NOMO-1 (cell line): ENCODE data around the gene KCNG2.

Experiments
- DNase-seq, 2 experiments: peaks; one replicate each; lab custom pipeline; 2025; ENCODE audit not compliant: unreplicated experiment in 2 of 2; lab: John Stamatoyannopoulos, UW

Gene KCNG2

DNA sequence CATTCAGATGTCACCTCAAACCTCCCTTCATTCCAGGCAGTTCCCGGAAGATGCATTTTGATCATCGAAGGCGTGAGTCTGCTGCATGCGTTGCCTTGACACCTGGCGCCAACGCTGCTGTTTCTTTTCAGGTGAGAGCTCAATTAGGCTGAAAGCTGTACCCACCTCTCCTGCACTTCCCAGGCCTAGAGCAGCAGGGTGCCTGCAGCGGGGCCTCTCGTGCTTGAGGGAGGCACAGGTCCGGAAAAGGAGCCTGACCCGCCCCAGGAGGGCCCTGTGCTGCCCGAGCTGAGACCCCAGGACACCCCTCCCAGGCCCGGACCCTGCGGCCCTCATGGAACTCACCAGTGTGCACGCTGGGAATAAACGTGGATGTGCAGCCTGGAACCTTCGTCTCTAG is 31.4 kb upstream of the KCNG2 start:
- no peak for DNase-seq

DNA sequence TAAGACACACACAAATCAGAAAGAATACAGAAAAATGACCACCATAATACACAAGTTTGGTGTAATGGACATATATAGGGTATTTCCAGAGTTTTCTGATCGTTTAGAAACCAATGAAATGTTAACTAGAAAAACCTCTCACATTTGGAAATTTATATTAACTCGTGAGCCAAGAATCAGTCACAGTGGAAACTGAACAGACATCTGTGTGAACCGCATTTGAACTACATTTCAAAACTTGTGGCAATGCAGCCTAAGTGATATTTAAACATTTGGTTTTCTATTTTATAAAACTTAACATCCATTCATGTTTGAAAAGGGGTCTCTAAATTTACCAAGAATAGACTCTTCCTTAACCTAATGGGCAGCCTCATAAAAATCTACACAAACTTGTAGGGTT is 29.0 kb upstream of the KCNG2 start:
- no peak for DNase-seq

DNA sequence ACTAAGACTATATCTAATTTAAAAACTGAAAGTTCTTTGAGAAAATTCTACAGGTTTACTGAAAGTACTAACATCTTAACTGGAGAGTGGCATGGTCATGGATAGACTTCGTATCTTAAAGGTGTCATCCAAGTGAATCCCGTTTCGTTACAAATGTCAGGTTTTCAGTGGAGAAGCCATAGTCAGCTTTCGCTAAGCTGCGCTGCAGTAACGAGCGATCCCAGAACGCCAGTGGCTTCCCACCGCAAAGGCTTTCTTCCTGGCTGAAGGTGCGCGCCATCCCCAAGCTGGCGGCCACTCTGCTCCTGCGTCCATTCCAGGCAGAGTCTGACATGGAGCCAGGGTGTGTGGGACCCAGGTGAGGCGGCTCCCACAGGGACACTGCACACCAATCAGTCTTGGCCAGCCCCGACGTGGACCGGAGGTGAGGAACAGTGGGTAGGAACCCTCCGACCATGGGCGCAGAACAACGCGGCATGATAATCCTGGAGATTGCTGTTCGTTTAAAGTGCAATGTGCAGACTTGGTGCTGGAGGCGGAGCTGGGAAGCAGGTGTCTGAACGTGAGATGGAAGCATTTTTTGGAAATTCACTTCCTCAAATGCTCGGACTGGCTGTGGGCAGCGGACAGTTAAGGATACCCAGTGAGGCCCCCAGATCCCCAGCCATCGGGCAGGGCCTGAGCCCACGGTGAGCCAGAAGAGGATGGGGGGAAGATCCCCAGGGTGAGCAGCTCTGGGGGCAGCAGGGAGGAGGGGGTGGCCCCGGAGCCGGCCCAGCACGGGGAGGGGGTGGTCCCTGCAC is 27.8 kb upstream of the KCNG2 start:
- DNase-seq, result no peak

DNA sequence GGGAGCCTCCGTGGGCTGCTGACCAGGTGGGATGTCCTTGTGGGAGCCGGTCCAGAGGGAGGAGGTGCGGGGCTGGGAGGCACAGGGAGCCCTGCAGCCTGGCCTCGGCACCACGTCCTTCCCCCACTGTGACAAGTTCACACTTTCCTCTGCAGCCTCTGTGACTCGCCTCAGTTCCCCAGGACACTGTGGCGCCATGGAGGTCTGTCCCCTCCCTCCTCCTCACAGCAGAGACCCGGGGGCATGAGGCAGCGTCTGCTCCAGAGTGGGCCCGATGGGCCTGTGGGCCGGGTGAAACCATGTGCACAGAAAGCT is 27.3 kb upstream of the KCNG2 start:
- DNase-seq, result no peak

DNA sequence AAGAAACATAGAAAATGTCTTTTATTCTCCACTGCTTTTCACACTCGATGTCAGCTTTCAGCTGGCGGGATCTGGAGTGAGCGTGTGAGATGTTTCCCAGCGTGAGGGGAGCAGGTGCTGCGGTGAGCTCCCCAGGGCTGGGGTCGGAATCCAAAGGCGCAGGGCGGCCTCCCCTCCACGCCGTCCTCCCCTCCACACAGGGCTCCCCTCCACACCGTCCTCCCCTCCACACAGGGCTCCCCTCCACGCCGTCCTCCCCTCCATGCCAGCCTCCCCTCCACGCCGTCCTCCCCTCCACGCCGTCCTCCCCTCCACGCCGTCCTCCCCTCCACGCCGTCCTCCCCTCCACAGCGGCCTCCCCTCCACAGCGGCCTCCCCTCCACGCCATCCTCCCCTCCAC is 26.9 kb upstream of the KCNG2 start:
- no peak for DNase-seq

DNA sequence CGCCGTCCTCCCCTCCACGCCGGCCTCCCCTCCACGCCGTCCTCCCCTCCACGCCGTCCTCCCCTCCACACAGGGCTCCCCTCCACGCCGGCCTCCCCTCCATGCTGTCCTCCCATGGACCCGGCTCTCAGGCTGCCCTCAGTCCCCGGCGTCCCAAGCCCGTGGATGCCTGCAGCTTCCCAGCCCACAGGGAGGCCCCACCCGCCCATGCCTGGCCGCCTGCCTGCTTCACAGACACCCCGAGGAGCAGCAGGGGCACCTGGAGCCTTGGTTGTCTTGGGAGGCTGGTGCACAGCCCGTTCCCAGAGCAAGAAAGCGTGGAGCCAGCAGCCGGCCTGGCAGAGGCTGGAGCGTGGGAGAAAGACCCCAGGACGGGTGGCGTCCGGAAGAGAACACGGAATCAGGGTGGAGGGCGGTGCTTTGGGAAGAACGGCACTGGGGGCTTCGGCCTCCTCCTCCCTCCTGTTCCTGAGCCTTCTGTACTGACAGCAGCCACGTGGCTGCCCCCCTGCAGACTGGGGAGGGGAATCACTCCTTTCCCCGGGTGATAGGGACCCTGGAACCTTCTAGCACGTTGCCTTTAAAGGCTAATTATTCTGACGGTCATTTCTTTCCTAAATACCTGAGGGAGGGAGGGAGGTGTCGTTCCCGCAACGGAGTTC is 26.2 kb upstream of the KCNG2 start:
- no peak for DNase-seq

DNA sequence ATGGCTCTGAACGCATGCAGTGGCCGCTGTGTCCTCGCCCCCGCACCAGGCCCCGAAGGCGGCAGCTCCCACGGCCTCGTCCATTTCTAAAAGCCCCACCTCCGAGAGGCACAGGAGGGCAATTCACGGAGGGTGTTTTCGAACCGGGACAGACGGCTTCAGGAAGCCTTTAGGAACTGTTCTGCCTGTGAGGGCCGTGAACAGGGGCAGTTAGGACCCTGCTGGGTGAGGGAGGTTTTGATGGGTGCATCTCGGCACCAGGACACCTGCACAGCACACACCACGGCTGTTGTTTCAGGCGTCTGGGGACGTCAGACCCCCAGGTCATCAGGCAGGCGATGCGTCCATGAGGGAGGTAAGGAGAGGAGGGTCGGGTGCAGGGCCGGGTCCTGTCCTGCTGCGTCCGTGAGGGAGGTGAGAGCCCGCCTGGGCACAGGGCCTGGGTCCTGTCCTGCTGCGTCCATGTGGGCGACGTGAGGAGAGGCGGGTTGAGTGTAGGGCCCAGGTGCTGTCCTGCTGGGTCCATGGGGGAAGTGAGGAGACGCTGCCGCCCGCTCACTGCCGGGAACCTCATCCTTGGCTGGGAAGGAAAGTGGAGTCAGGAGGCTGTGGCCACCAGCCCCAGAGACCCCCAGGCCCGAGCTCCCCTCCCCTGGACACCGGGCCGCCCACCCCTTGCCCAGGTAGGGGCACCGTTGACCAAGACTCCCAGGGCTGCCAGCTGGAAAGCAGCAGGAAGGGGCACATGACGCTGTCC is 25.5 kb upstream of the KCNG2 start:
- no peak for DNase-seq

DNA sequence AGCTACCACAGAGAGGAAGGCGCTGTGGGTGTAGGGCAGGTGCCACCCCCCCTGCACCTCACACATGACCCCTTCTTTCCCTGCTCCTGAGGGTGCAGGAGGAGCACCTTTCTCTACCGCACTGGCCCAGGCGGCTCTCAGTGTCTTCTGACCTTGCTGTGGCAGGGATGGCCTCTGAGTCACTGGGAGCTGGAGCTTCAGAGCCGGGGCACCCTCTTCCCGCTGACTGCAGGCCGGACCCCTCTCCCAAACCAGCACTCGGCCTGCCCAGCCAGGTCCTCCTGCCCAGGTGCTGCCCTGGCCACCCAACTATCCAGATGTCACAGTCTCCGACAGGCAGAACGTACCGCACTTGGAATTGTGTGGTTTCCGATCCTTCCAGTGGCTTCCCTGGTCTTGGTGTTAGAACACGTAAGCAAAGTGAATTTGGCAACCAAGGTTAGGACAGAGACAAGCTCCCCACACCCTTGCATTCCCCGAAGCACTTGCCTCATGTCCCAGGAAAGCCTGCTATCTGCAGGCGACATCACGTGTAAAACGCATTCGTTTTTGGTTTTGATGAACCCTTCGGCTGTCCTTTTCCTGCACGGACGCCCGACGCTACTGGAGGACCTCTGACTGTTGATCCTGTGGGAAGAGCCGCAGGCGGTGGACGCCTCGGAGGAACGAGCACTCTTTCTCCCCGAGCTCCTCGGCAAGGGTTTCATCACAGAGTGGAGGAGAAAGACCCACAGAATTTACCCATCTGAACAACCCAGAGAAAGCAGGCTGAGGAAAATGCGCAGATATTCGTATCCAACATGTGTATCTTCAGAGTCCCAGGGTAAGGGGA is 24.7 kb upstream of the KCNG2 start:
- no peak for DNase-seq

DNA sequence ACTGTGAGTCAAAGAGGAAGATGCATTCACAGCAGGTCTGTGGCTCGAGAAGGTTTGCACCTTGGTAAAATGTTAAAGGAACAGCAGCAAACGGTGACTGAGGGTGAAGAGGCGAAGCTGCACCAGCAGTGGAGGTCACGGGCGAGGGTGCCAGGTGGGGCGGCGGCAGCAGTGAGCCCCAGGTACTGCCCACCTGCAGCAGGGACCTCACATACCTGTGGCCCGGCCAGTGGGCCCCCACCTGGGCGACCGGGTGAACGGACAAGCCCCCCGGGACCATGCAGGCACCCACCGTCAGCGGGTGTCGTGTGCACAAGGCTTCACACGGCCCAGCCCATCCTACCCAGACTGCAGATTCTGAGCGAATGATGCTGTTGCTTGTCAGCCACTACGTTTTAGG is 23.6 kb upstream of the KCNG2 start:
- DNase-seq, result no peak

DNA sequence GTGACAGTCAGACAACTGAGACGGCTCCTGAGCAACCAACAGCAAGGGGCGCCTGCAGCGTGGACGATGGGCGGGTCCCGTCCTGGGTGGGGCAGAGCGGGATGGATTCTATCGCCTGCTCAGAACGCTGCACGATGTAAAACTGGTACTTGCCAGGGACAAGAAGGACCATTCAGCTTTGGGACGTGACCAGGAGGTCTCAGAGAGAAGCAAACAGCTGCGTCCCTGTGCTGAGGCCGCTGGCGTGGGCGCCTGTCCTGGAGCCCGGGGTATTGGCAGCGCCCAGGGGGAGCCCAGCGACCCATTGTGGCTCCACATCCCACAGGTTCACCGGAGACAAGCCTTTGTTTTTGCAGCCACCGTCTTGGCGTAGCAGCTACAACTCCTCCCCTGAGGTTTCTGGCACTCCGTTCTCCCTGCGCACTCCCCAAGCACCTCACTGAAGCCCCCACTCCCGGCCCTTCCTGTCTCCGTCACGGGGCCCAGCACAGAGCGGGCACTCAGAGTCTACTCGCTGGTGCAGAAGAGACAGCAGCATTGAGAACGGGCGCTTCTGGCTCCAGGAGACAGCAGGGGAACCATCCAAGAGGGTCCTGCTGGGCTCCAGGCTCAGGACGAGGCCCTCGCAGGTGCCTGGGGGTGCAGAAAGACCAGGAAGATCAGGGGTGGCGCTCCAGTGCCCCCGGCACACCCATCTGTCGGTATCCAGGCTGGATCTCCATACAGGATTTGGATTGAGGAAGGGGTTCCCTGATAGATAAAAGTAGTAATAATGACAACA is 22.1 kb upstream of the KCNG2 start:
- DNase-seq, result no peak

DNA sequence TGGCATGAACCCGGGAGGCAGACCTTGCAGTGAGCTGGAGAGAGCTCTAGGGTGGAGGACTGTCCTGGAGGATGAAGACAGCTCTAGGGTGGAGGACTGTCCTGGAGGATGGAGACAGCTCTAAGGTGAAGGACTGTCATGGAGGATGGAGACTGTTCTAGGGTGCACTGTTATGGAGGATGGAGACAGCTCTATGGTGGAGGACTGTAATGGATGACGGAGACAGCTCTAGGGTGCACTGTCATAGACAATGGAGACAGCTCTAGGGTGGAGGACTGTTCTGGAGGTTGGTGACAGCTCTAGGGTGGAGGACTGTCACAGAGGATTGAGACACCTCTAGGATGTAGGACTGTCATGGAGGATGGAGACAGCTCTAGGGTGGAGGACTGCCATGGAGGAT is 21.1 kb upstream of the KCNG2 start:
- no peak for DNase-seq

DNA sequence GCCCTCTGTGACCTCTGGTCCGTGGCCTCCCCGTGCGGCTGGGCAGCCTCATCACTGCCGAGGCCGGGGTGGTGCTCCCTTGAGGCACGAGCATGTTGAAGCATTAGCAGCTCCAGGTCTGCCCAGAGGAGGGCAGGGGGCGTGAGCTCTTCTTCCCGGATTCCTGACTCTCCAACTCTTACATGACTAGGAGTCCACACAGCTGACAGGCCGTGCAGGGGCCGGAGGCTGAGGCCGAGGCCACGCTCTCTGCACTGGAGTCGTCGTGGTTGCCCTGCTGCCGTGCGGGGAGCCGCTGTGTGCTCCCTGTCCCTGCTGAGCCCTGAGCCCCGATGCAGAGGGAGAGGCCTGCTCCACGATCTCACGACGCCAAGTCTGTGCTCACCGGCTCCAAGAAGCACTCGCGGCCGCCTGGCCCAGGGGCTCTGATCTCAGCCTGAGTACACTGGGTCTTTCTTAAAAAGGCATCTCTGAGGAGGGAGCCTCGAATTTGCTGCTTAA is 19.4 kb upstream of the KCNG2 start:
- no peak for DNase-seq

DNA sequence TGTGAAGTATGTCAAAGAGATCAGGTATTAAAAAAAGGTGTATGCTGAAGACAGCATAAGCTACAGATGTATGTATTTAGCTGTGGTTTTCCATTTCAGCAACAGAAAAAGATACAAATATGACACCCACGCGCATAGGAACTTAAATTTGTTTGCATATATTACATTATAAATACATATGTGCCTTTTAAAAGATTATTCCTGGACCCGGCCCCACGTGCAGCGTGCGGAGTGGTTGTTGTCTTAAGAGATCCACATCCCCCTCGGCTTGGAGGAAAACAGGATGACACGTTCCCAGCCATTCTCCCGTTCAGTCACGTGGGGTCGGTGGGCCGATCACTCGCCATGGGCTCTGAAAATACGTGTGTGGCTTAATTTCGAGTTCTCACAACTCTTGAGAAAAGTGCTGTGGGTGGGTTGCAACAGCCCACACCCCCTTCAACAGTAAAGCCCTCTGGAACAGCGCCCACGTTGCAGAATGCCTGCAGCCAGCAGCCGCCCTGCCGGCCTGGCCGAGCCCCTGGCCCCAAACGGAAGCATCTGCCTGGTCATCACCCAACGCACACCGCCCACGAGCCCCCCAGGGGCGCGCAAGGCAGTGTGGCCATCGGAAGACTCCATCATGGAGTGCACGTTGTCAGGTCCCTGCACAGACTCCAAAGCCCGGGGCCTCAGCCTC is 18.6 kb upstream of the KCNG2 start:
- no peak for DNase-seq

DNA sequence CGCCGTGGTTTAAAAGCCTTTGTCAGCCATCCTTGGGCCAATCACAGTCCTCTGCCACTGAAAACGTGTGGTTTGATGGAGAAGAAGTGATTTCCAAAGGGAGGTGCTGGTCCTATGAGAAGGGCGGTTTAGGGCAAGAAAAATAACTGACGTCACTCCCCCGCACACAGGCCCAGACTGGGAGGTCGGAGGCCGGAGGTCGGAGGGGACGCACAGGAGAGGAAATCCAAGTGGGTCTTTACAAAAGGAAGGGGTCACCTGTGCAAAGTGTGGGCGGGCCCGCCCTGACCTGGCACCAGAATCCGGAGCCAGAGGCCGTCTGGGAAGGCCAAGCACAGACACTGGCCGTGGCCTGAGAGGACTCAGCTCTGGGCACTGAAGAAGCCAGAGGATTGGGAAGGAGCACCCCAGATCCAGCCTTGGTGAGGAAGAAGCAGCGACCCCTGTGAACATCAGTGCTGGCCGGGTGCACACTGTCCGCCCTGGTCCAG is 18.0 kb upstream of the KCNG2 start:
- DNase-seq, result no peak

DNA sequence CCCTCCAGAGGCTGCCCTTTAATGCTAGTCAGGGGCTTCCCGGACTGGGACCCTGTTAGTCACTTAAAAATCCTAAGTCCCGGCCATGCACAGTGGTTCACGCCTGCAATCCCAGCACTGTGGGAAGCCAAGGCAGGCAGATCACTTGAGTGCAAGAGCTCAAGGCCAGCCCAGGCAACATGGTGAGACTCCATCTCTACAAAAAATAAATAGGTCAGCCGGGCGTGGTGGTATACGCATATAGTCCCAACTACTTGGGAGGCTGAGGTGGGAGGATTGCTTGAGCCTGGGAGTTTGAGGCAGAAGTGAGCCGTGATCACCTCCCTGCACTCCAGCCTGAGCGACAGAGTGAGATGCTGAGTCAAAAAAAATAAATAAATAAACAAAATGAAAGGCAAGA is 17.2 kb upstream of the KCNG2 start:
- DNase-seq, result no peak

DNA sequence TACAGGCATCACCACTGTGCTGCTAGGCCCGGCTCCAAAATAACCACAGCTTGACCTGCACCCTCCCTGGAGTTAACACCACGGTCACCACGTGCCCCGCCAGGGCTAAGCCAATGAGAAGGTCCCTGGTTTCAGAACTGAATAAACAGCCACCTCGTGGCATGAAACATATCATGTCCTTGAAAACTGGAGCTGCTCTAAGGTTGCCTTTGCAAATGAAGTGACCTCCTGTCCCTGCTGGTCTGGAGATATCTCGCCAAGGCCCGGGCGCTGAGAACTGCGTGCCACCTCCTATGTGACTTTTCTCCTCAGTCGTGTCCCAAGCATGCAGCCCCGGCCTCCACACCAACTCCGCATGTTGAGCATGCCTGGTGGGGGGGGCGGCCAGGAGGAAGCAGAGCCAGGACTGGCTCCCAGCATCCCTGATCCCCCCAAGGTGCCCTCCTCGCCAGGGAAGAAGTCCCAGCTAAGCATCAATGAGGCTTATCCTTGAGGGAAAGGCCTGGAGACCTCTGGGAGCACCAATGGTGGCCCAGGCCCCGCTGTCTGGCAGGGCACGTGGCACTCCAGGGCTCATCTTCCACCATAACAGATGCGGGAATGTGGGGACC is 16.3 kb upstream of the KCNG2 start:
- DNase-seq, result no peak

DNA sequence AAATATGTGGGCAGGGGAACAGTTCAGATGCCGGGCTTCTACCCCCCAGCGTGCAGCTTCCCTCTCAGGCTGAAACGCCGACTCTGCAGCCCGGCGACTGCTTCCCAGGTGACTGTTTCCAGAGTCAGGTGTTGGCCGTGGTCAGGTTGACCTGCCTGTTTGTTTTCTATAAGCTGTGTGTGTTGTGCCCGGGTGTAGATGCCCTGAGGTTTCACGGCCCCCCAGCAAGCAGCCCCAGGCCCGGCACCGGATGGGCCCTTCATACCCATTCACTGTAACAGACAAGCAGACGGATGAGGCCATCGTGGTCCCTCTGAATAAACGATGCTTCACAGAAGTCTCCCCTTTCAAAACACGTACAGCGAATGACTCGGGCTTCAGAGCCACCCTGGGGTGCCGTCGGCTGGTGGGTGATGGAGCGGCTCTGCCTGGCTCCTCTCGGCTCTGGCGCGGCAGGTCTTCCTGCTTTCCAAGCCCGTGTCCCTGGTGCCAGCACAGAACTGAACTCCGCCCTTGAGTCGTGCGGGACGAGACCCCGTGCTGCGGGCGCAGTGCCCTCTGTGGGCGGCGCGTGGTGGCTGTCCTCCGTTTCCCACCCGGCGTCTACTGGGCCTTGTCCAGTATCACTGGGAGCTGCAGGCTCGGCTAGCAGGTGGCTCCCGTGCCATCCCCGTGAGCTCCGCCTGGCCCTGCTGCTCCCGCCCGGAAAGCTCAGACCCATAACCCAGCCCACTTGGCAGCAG is 15.0 kb upstream of the KCNG2 start:
- no peak for DNase-seq
